ENCODE data around the gene P2RY8.
"Not testable (repeated sequence)": the region's sequence is repeated elsewhere in the genome, so short reads cannot be mapped to it uniquely, and the experiment has no call there.

The P2RY8 gene

GRCh38 chrX:1520350-1520749, 16.6 kb downstream of the P2RY8 start:
- no peak for DNase-seq (ENCODE audit: low read depth in 2 of 2)

- no peak for DNase-seq (ENCODE audit: low read depth in 2 of 2)
Observed at GRCh38 chrX:1519022-1519497, 17.9 kb downstream of the P2RY8 start.

GRCh38 chrX:1518512-1518911, 18.5 kb downstream of the P2RY8 start:
- DNase-seq (ENCODE audit: low read depth in 2 of 2), result no peak

- DNase-seq (ENCODE audit: low read depth in 2 of 2), result no peak
Observed at GRCh38 chrX:1516596-1517104, 20.3 kb downstream of the P2RY8 start.

- DNase-seq (ENCODE audit: low read depth in 2 of 2), result no peak
Observed at GRCh38 chrX:1511829-1512228, 25.2 kb downstream of the P2RY8 start.

- no peak for DNase-seq (ENCODE audit: low read depth in 2 of 2)
Observed at GRCh38 chrX:1511150-1511549, 25.8 kb downstream of the P2RY8 start.

DNA sequence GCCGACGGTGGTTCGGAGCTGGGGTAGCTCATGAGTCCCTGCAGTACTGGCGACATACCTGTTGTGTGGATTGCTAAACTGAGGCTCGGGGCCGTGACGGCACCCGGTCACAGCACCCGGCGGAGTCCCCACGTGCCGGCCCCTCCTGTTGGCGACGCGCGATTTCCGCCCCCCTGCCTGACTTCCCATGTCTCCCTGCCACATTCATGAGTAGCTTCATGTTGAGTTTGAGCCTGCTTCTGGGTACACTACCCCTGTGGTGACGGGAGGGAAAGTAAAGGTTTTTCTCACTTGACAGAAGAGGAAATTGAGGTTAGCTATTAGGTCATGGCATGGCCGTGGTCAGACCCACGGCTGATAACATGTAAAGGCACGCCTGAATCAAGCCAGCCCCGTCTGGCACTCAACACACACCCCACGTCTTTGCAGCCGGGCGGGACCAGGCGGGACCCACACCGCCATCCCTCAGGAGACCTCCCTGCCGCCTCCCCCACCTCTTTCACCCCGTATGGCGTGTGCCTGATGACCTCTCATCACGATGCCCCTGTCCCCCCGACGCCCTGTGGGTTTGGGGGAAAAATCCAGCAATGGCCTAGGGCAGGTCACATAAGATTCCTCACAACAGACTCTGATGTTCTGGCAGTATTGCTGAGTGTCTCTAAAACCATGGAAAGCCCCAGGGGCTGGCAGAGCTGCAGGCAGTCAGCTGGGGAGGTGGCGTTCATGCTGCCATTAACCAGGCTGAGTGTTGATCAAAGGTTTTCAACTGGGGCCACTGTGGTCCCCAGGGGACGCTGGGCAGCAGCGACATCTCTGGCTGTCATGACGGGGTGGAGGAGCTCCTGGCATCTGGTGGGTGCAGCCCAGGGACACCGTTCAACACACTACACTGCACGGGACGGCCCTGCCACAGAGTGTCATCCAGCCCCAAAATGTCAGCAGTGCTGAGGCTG, 29.2 kb downstream of the P2RY8 start:
- DNase-seq (ENCODE audit: low read depth in 2 of 2), result peak in 1 of 2 donors; percentile 25

- no peak for DNase-seq (ENCODE audit: low read depth in 2 of 2)
Observed at GRCh38 chrX:1506916-1507315, 30.1 kb downstream of the P2RY8 start.

DNA sequence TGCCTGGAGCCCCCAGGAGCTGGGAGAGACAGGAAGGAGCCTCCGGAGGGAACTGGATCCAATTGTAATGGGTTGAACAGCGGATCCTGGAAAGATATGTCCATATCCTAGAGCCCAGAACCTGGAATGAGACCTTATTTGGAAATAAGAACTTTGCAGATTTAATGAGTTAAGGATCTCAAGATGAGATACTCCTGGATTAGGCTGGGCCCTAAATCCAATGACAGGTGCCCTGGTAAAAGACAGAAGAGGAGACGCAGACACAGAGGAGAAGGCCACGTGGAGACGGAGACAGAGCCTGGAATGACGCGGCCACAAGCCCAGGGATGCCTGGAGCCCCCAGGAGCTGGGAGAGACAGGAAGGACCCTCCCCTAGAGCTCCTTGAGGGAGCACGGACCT, 34.1 kb downstream of the P2RY8 start:
- no peak for DNase-seq (ENCODE audit: low read depth in 2 of 2)

GRCh38 chrX:1502241-1502640, 34.7 kb downstream of the P2RY8 start:
- no peak for DNase-seq (ENCODE audit: low read depth in 2 of 2)

DNA sequence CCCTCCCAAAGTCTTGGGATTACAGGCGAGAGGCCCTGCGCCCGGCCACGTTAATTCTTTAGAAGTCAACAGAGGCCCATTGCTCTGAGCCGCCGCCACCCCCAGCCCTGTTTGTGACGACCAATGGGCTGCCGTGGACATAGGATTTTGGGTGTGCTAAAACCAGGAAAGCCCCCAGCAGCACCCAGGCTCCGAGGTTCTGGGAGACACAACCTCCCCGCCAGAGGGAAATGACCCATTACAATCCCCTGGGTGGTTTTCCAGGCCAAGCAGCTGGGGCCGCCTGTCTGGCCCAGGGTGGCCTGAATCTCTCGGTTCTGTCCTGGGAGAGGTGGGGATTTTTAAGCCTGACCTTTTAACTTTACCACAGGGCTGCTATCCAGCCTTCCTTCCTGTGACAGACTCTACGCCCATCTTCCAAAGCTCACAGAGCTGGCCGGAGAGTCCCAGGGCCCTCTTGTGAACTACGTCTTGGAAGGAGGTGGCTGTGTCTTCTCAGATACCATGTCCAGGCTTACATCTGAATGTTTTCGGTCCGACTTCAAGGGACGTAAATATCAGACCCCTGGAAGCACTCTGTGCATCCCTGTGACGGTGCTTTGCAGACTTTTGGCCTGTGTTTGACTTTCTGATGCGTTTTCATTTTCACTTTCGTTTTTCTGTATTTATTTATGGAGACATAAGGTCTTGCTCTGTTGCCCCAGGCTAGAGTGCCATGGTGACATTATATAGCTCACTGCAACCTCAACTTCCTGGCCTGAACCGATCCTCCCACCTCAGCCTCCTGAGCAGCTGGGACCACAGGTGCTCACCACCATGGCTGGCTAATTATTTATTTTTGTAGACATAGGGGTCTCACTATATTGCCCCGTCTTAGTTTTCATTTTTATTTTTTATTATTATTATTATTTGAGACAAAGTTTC, 36.0 kb downstream of the P2RY8 start:
- no peak for DNase-seq (ENCODE audit: low read depth in 2 of 2)

DNA sequence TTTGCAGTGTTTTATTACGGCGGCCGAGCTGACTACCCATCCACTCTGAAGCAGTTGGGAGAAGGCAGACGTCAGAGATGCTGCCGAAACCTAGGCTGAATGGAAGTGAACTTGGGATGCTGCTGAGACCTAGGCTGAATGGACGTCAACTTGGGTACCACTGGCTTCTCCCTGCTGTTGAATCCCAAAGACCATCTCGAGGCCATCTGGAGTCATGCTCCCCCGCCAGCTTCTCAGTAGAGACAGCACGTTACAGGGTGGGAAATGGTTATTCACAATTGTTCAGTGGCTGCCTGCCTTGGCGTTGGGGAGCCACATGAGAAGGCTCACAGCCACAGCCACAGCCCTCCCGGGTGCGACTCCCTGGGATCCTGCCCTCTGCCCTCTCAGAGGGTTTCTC, 40.9 kb downstream of the P2RY8 start:
- no peak for DNase-seq (ENCODE audit: low read depth in 2 of 2)

DNA sequence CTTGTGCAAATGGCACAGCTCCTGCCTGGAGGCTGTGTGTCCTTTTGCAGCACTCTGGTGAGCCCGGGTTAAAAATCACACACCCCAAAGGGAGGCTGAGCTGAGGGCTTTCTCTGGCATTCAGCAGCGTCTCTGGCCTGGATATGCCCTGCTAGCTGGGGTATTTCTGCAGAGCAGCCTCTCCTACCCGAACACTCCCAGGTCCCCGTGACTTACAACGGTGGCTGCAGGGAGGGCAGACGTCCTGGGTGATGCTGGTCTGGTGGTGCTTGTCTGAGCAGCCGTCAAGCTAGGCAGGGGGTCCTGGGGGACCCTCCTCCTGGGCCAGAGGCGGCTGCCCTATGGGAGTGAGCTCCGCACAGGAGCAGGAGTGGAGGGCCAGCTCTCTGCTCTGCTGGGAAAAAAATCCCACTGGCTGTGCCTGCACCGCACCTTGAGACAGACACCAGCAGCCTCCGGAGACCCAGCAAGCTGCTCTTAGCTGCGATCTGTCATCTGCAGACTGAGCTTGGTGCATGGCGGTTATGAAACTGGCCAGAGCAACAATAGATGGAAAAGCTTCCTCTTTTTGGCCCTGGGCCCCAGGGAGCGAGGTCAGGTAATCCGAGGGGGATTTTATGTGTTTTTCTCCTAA, 43.0 kb downstream of the P2RY8 start:
- no peak for DNase-seq (ENCODE audit: low read depth in 2 of 2)

GRCh38 chrX:1493412-1493811, 43.6 kb downstream of the P2RY8 start:
- no peak for DNase-seq (ENCODE audit: low read depth in 2 of 2)

DNA sequence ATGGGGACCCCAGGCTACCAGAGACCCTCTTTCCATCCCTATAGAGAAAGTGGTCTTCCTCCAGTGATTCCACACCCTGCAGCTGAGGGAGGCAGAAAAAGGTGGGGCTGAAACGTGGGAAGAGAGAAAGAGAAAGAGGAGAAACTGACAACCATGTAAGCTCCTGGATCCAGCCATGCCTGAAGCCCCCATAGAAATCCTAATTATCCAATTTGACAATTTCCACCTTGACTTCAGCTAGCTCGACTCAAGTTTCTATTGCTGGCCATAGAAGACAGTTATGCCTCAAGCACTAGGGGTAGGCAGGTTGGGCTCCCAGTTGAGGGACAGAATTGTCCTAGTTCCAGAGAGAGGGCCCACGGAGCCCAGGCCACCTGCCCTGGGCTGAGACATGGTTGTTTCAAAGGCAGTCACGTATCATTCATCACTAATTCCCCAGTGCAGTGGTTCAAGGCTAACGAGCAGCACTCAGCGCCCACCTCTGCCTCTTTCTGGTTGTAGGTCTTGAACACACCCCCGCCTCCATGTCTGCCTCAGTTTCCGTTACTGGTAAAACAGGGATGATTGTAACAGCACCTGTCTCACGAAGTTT, 44.5 kb downstream of the P2RY8 start:
- DNase-seq (ENCODE audit: low read depth in 2 of 2), result no peak

- no peak for DNase-seq (ENCODE audit: low read depth in 2 of 2)
Observed at GRCh38 chrX:1491851-1492349, 45.1 kb downstream of the P2RY8 start.

- DNase-seq (ENCODE audit: low read depth in 2 of 2), result not testable (repeated sequence)
Observed at GRCh38 chrX:1491248-1491647, 45.7 kb downstream of the P2RY8 start.

DNA sequence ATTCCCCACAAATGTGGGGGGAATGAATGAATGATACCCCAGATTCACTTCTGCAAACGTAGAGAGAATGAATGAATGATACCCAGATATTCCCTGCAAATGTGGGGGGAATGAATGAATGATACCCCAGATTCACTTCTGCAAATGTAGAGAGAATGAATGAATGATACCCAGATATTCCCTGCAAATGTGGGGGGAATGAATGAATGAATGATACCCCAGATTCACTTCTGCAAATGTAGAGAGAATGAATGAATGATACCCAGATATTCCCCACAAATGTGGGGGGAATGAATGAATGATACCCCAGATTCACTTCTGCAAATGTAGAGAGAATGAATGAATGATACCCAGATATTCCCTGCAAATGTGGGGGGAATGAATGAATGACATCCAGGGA, 46.3 kb downstream of the P2RY8 start:
- DNase-seq (ENCODE audit: low read depth in 2 of 2), result not testable (repeated sequence)

DNA sequence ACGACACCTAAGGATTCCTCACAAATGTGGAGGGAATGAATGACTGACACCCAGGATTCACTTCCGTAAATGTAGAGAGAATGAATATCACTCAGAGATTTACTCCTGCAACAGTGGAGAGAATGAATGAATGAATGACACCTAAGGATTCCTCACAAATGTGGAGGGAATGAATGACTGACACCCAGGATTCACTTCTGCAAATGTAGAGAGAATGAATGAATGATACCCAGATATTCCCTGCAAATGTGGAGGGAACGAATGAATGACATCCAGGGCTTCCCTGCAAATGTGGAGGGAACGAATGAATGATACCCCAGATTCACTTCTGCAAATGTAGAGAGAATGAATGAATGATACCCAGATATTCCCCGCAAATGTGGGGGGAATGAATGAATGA, 47.6 kb downstream of the P2RY8 start:
- DNase-seq (ENCODE audit: low read depth in 2 of 2), result not testable (repeated sequence)

GRCh38 chrX:1488745-1489144, 48.2 kb downstream of the P2RY8 start:
- no peak for DNase-seq (ENCODE audit: low read depth in 2 of 2)

- DNase-seq (ENCODE audit: low read depth in 2 of 2), result no peak
Observed at GRCh38 chrX:1488141-1488540, 48.8 kb downstream of the P2RY8 start.
